ENCODE results near the gene MYO9B. TPM values are rescaled to one million over a fixed set of nuclear protein-coding genes. Genes with fewer than 3 reads are reported as not detected.
A peak's percentile ranks its signal among the peaks of the same experiment; 100 is the strongest.

Gene MYO9B
- total and polyA plus RNA-seq, 2 of the 13 experiments (the other 11 are each of a cell fraction or from before 2014, with no cell fraction given), result 18.0 to 18.3 TPM

- TF ChIP-seq THAP9 (CRISPR knock-in tag; IDR thresholded peaks at IDR 0.05; ENCODE audit: borderline replicate concordance), result no peak
- TF ChIP-seq TAF15 (IDR thresholded peaks at IDR 0.05; ENCODE audit: low read depth, low read length, poor library complexity, severe bottlenecking), result no peak
- TF ChIP-seq ZNF772 (CRISPR knock-in tag; IDR thresholded peaks at IDR 0.05), result peak; percentile 84
- no peak for TF ChIP-seq CHCHD3 (CRISPR knock-in tag; IDR thresholded peaks at IDR 0.05)
- peak; percentile 22; the same call in 1 of the 2 replicates for TF ChIP-seq GATAD1 (CRISPR knock-in tag; IDR thresholded peaks at IDR 0.05)
- no peak for TF ChIP-seq SATB2 (CRISPR knock-in tag; IDR thresholded peaks at IDR 0.05)
- peak; percentile 42; the same call in 1 of the 2 replicates for TF ChIP-seq ZNF501 (CRISPR knock-in tag; IDR thresholded peaks at IDR 0.05)
- no peak for TF ChIP-seq ZNF337 (CRISPR knock-in tag; IDR thresholded peaks at IDR 0.05; ENCODE audit: borderline replicate concordance, low read depth)
- TF ChIP-seq ZNF766 (CRISPR knock-in tag; IDR thresholded peaks at IDR 0.05; ENCODE audit: borderline replicate concordance), result no peak
- TF ChIP-seq NRL (CRISPR knock-in tag; IDR thresholded peaks at IDR 0.05; ENCODE audit: borderline replicate concordance), result peak; percentile 43; the same call in 1 of the 2 replicates
- TF ChIP-seq TP53 (CRISPR knock-in tag; conservative IDR thresholded peaks at IDR 0.05), result no peak
- no peak for TF ChIP-seq TBP (CRISPR knock-in tag; IDR thresholded peaks at IDR 0.05)
- TF ChIP-seq BRF2 (CRISPR knock-in tag; IDR thresholded peaks at IDR 0.05), result no peak
- TF ChIP-seq ATF2 (CRISPR knock-in tag; IDR thresholded peaks at IDR 0.05), result peak; percentile 22; the same call in 1 of the 2 replicates
- TF ChIP-seq REPIN1 (CRISPR knock-in tag; IDR thresholded peaks at IDR 0.05; ENCODE audit: borderline replicate concordance, low read depth), result peak; percentile 29; the same call in 1 of the 2 replicates
- TF ChIP-seq GPBP1L1 (CRISPR knock-in tag; IDR thresholded peaks at IDR 0.05), result no peak
- no peak for TF ChIP-seq ZNF670 (CRISPR knock-in tag; IDR thresholded peaks at IDR 0.05; ENCODE audit: borderline replicate concordance)
- no peak for TF ChIP-seq ZNF703 (CRISPR knock-in tag; IDR thresholded peaks at IDR 0.05; ENCODE audit: borderline replicate concordance)
- TF ChIP-seq AGO1 (IDR thresholded peaks at IDR 0.05; ENCODE audit: low read depth, low read length, poor library complexity, severe bottlenecking), result no peak
- no peak for TF ChIP-seq ZNF180 (CRISPR knock-in tag; IDR thresholded peaks at IDR 0.05; ENCODE audit: borderline replicate concordance, low read depth)
- no peak for TF ChIP-seq SUZ12 (IDR thresholded peaks at IDR 0.05; ENCODE audit: low read depth, low read length)
- 0 out of 2 replicates have a peak, but pooled peaks have one; percentile 23 for TF ChIP-seq ZNF33B (CRISPR knock-in tag; IDR thresholded peaks at IDR 0.05)
Observed at GRCh38 chr19:17200408-17201079, 125.0 kb downstream of the MYO9B start (continued).
